IMR-90 (cell line): Measurements from ENCODE around the gene HOXA7. TPM values are rescaled to one million over a fixed set of nuclear protein-coding genes. Genes with fewer than 3 reads are reported as not detected.

Source experiments
- CEBPB ChIP-seq: IDR thresholded peaks from 2 replicates; pipeline ENCODE4 v1.6.1; 2012; ENCODE audit warnings: low read depth, low read length, improper control_type of control experiment
- FOS ChIP-seq: fragments of 150-350 bp; IDR thresholded peaks from 2 replicates; pipeline ENCODE4 v1.6.1; 2016; ENCODE audit warnings: low read depth, low read length
- MXI1 ChIP-seq: IDR thresholded peaks from 2 replicates; pipeline ENCODE4 v1.6.1; 2012; ENCODE audit warnings: low read depth, mild to moderate bottlenecking, low read length, moderate library complexity, borderline replicate concordance
- POLR2A ChIP-seq: IDR thresholded peaks from 2 replicates; pipeline ENCODE4 v1.6.1; 2012; ENCODE audit warnings: mild to moderate bottlenecking, low read depth, low read length
- RFX5 ChIP-seq: IDR thresholded peaks from 2 replicates; pipeline ENCODE4 v1.8.0; 2012; ENCODE audit warnings: low read depth, mild to moderate bottlenecking, low read length, moderate library complexity
- polyA plus RNA-seq, 3 experiments: library from polyadenylated mRNA; depleted of rRNA; stranded (reverse); fragments of >200 nt; gene quantifications; 2 replicates each; pipeline ENCODE4 v1.2.3, GENCODE V29; 2012; ENCODE audit warnings: low replicate concordance in 1 of 3
- total RNA-seq: library from RNA; depleted of rRNA; stranded (reverse); fragments of >200 nt; gene quantifications from 2 replicates; pipeline ENCODE4 v1.2.3, GENCODE V29; 2012
- TF ChIP-seq, protein P1 (sequence below): conservative IDR thresholded peaks from 2 replicates; pipeline ENCODE4 v1.5.1; 2012; ENCODE audit warnings: mild to moderate bottlenecking, low read depth, low read length, improper control_type of control experiment

The HOXA7 gene
- total and polyA plus RNA-seq, 2 of the 4 experiments (the other 2 are of a cell fraction): 0.18 to 1.7 TPM

- TF ChIP-seq, protein P1, sequence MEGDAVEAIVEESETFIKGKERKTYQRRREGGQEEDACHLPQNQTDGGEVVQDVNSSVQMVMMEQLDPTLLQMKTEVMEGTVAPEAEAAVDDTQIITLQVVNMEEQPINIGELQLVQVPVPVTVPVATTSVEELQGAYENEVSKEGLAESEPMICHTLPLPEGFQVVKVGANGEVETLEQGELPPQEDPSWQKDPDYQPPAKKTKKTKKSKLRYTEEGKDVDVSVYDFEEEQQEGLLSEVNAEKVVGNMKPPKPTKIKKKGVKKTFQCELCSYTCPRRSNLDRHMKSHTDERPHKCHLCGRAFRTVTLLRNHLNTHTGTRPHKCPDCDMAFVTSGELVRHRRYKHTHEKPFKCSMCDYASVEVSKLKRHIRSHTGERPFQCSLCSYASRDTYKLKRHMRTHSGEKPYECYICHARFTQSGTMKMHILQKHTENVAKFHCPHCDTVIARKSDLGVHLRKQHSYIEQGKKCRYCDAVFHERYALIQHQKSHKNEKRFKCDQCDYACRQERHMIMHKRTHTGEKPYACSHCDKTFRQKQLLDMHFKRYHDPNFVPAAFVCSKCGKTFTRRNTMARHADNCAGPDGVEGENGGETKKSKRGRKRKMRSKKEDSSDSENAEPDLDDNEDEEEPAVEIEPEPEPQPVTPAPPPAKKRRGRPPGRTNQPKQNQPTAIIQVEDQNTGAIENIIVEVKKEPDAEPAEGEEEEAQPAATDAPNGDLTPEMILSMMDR: no peak
- TF ChIP-seq RFX5: no peak
- no peak for TF ChIP-seq MXI1
- TF ChIP-seq FOS: no peak
- TF ChIP-seq CEBPB: no peak
- TF ChIP-seq POLR2A: no peak
These were observed 37.5 kb upstream of the HOXA7 start (continued) for GRCh38 chr7:27194002-27194352.
